Tongue (tissue), 2 donors: ENCODE measurements around the gene NOL4L. TPM values are rescaled to one million over a fixed set of nuclear protein-coding genes. Genes with fewer than 3 reads are reported as not detected.
"Not testable (repeated sequence)": the region's sequence is repeated elsewhere in the genome, so short reads cannot be mapped to it uniquely, and the experiment has no call there.

Experiments
- DNase-seq: peaks from one replicate; pipeline ENCODE4 v3.0.0-alpha.2; 2015
- total RNA-seq: library from RNA; depleted of rRNA; stranded (reverse); fragments of >200 nt; gene quantifications from one replicate; pipeline ENCODE4 v1.2.3, GENCODE V29; 2014

Gene NOL4L
- total RNA-seq, 1 donor from 2014 or later = 5.9 TPM

DNA sequence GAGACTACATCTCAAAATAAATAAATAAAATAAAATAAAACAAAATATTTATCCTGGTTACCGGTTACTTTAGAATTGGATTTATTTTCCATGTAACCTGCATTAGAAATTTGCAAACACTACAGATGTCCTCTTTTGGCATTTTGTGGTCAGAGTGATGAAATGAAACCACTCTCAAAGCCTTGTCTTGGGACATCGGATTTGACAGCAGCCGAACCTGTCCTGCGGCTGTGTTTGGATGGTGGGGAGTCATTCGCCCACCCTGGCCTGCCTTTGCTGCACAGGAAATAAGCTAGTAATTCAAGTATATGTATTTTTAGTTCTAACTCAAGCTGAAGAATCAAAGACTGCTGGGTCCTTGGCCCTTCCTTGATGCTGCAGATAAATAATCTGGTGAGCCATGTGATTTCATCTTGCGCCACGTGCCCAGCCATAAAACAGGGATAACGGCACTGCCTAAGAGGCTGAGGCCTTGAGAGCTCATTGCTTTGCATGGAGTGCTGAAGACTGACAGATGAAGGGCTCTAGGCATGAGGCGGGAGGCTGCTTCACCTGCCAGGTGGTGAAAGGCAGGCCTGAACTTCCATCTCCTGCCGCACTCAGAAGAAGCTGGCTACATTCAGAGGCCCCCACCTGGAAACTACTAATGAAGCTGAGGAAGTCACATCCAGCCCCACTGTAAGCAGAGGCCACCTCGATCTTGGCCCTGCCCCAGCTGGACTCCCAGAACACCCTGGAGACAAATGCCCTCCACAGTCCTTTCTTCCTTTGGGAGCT, 76.9 kb downstream of the NOL4L start:
- no peak for DNase-seq

DNA sequence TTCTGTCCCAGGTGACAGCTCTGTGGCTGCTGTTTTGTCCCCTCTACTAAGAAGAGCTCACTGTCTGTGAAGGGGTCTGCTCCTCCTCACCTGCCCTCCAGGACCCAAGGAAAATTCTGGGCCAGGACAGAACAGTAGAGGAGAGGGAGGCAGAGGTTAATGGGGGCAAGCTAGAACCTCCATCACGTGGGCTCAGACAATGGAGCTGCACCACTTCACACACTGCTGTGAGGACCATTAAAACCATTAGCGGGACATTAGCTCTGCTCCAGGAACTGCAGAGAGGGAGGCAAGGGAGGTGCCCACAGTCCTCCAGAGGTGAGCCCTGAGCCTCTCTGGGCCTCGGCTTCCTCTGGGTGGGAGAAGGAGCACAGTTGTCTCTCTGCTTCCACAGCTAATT, 78.4 kb downstream of the NOL4L start:
- no peak for DNase-seq

DNA sequence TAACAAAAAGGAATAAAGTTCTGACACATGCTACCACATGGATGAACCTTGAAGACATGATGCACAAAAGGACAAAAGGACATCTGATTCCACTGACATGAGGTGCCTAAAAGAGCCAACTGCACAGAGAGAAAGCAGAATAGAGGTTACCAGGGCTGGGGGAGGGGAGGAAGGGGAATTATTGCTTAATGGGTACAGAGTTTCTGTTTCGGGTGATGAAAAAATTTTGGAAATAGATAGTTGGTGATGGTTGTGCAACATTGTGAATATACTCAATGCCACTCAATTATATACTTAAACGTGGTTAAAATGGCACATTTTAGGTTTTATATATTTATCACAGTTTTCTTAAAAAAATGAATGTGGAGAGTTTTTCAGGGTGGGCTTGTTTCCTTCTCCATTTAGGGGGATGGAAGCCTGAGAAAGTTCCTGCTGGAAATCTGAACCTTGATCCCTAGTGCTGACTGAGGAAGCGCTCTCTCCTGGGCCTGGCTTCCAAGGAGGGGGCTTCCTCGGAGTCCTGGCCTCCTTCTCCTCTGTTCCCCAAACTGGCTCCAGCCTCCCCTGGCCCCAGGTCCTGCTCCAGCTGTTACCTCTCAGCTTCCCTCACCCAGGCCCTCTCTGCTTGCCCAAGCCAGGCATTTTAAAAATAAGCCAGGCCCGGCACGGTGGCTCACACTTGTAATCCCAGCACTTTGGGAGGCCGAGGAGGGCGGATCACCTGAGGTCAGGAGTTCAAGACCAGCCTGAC, 79.2 kb downstream of the NOL4L start:
- DNase-seq = no peak

DNA sequence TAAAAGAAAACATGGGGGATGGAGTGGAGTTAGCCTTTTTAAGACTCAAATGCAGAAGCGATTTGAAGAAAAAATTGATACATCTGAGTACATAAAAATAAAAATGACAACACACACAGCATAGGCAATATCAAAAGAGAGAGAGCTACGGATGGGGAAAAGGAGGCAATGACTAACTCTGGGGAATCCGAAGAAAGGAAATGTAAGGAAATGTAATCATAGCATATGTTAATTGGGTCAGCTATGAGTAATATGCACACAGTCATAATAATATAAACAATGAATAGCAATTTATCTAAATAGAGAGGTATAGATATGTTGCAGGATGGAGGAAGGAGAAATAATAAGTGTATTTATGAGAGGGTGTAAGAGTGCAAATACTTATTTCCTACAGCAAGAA, 83.4 kb downstream of the NOL4L start:
- no peak for DNase-seq

DNA sequence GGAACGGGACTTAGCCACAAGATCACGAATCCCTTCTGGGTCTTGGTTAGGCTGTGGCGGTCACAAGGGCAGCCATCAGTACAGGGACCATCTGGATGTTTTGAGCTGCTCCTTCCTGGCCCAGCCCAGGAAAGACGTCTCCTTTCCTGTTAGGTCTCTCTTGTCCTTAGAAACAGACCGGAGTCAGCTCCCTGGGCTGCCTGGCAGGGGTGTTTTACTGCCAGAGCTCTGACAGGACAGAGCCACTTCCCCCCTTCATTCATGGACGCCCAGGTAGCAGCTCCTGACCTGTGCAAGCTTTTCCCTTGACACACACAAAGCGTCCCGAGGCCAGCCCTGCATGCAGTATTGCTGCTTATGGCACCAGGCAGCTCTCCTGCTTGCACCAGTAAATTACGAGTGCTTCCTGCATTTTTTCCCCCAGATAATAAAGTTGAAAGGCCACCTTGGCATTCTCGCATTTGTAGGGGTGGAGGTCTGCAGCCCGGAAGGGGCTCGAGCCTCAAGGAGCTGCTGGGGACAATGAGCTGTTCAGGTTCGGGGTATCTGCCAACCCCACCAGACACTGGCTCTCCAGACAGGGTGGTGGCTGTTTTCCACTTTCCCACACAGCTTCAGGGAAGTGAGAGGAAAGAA, 87.4 kb downstream of the NOL4L start:
- no peak for DNase-seq

DNA sequence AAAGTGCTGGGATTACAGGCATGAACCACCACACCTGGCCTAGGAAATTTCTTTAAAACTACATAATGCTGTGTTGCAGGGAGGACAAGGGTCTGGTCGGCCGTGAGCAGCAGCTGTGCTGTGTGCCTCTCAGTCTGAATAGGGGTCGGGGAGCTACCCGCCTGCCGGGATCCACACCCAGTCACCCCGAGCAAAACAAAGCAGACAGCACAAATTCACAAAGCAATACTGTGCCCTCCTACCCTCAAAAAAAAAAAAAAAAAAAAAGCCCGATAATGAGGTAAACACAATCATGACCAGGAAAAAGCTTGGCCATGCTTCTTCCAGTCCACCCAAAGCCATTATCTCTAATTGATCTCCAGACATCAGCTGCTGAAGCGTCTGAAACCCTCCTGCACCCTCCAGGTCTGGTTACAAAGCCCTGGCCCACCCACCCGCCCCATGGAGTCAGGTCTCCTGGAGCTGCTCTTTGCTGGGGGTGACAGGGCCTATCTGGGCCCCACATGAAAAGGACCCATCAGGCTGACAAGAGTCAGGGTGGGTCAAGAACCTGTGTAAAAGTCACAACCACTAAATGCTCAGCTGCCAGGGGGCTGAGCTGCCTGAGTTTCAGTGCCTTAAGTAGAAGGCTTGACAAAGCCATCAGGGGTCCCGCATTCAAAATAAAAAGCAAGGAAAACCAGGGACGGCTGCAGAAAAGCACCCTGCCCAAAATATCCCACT, 88.2 kb downstream of the NOL4L start:
- no peak for DNase-seq

DNA sequence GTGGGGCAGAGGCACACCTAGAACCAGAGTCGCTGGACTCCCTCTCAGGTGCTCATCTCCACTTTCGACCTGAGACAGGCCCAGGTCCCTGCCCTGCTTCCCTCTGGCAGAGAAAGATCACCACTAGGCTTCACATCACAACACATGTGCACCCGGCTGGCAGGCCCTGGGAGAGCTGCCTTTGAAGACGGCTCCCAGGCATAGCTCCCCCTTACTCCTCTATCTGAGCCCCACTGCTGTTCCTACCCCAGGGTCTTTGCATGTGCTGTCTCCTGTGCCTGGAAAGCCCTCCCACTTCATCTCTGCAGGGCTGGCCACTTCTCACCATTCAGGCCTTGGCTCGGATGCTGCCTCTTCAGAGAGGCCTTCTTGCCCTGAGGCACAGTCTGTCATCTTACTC, 89.2 kb downstream of the NOL4L start:
- DNase-seq = no peak

DNA sequence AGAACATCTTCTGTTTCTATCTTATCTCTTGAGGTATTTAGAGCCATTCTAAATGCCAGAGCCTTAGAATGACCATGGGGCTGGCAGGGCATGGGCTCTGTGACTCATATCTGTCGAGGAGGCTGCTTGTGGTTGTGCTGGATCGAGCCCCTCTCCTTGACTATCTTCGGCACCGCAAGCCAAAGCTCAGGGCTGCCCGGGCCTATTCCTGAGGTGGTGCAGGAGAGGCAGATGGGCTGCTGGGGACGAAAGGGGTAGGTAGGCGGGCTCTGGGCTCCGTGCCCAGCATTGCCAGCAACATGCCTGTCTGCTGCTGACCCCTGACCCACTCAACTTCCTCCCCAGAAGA, 89.9 kb downstream of the NOL4L start:
- DNase-seq = no peak

DNA sequence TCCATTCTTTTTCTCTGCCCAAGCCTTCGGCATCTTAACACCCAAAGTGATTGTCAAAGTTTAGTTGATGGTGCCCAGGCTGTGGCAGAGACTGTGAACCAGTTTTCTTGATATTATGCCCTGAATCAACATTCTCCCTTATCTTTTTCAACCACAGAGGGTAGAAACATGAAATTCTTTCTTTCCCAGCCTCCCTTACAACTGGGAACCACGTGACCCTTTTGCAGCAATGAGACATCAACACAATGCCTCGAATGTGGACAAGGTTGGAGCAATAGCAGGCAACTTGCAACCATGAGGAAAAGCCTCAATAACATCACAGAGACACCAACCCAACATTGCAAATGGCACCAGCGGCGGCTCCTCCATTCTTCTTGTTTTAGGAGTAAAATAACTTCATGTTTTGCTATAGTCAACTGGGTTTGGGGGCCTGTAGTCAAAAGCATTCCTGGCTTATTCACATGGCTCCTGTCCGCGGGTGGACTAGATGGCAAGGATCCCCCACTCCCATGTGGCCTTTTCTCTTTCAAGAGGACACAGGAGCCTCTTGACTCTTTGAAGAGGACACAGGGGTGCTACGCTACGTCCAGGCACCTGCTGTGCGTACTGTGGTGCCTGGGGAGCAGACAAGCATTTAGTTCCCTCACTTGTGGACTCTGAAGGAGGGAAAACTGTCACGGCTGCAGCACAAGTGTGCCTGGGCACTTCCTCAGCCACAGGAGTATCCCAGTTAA, 90.5 kb downstream of the NOL4L start:
- DNase-seq = no peak

DNA sequence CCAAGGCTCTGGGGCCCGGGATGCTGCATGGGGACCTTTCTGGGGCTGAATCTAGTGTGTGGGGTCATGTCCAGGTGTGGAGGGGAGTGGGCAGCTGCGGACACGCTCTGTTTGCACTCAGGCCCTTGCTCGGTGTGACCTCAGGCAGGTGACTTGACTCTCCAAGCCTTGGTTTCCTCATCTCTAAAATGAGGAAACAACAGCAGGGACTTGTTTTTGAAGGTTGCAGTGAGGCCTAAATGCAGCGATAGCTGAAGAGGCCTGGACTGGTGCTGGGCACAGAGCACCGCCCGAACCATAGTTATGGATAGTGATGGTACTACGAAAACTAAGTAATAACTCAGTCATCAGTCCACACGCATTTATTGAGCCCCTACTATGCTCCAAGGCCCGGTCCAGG, 91.8 kb downstream of the NOL4L start:
- DNase-seq = no peak

DNA sequence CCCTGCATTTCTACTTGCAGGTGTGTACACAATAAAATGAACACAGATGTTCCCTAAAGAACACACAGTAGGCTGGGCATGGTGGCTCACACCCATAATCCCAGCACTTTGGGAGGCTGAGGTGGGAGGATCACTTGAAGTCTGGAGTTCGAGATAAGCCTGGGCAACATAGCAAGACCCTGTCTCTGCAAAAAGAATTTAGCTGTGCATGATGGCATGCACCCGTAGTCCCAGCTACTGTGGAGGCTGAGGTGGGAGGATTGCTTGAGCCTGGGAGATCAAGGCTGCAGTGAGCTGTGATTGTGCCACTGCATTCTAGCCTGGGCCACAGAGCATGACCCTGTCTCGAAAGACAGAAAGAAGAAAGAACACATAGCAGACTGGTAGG, 93.4 kb downstream of the NOL4L start:
- not testable (repeated sequence) for DNase-seq

DNA sequence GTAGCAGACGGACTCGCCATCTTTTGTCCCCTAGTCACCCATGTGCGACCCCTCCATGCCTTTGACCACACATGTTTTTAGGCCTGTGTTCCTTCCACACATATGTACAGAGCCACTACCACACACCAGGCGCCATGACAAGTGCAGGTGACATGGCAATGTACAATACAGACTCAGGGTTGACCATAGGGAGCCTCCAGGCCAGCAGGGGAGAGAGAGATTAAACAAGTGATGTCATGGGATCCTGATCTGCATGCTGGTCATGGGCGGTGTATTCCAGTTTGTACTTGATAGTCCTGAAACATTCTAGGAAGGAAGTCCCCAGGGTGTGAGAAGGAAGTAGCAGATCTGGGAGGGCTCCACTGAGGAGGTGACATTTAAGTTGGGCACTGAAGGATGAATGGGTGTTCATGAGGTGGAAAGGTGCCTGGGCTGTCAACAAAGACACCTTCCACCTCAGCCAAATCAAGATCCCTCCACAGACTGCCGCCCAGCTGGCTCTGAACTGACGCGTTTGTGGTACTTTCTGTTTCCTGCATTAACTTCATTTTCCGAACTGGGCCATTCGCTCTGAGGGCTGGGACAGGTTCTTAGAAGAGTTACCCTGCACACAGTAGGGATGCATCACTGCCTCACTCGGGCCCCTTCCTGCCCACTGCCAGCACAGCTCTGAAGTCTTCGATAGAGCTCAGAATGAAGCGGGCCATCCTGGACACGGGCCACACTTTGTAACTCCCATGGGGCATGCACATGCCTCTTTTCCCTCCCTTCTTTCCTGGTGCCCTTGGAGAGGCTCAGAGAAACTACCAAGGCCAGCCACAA, 94.0 kb downstream of the NOL4L start:
- DNase-seq = no peak

DNA sequence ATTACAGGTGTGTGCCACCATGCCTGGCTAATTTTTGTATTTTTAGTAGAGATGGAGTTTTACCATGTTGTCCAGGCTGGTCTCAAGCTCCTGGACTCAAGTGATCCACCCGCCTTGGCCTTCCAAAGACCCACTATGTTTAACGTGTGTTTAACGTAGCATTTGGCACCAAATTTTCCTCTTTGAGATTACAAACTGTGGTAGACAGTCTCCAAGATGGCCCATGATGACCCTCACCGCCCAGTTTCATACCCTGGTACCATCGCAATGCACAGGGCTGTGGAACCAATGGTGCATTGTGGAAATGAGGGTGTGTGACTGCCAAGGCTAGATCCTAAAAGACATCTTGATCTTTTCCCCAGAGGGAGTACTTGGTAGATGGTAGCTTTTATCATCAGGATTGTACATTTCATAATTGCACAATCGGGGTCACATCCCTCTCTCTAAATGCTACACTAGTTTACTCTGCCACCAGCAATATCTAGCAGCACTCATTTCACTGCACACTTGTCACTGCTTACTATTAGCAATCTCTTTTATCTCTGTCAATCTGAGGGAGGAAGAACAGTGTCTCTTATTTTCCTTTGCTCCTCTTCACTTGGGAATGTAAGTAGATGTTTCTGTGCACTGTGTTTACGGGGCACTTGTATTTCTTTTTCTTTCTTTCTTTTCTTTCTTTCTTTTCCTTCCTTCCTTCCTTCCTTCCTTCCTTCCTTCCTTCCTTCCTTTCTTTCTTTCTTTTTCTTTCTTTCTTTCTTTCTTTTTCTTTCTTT, 96.9 kb downstream of the NOL4L start:
- DNase-seq = no peak

DNA sequence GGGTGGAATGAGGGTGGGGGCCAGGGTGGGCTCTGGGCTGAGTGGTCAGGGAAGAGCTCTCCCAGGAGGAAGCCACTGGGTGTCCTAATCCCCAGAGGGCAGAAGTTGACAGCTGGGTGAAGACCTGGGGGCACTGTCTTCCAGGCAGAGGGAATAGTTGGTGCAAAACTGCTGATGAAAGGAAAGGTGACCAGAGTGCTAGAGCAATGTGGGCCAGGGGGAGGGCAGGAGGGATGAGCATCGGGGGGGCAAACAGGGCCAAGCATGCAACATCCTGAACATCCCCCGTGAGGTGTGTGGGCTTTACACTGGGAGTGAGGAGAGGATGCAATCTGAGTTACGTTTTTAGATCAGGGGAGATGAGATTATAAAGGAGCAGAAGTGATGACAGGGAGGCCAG, 97.8 kb downstream of the NOL4L start:
- no peak for DNase-seq

DNA sequence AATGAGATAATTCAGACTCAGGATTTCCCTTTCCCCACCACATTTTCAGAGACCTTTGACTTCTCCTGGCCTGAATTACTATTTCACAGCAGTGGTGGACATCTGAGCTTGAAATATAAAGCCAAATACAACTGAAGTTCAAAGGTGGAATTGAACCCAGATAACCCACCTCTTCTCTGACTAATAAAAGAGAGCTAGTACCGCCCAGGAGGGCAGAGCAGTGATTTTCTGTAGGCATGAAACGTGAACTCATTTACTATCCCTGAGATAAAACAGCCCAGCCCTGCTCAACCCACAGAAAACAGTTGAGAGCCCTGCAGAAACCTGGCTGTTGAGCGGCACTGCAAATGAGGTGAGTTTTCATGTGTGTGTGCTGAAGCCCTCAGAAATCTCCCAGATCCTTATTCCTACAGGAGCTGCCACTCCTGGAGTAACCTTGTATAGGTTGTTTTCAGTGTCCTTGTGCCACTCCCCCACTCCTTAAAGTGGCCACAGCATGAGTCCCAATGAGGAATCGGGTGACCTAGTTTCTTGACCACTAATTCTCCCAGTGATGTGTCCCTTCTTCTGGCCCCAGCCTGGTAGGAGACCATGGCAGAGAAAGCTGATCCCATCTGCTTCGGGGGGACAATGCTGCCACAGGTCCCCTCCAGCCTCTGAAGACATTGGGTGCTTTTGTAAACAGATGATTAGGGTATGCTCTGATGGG, 99.2 kb downstream of the NOL4L start:
- DNase-seq = no peak

DNA sequence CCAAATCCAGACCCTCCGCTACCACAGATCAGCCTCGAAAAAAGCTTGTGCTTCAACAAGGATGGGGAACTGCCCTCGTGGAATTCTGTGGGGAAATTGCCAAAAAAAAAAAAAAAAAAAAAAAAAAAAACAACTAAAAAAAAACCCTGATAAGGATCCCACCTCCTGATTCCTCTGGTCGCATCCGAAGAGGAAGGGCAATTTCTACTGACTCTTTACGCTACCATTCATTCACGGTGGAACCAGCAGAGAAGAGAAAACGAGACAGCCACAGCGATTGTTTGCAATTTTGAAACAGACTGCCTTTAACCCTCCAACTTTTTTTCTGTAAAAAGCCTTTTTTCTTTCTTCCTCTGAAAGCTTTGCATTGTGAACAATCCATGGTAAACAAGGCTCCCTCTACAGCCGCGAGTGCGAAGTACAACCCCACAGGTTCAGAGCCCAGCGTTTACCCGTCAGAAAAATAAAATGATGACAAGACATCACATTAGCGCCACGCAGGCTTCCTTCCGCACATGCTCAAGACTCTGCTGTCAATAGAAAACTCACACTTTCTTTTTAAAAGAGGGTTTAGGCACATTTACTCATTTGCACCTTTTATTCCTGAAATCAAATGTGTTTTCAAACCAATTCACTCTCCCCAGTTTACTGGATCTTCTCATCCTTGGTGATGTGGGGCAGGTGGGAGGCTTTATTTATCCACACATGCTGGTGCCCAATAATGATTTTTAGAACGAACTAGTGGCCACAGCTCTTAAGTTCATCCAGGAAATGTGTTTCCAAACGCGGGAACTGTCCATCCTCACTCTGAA, 100.0 kb downstream of the NOL4L start:
- peak; percentile 92 for DNase-seq

DNA sequence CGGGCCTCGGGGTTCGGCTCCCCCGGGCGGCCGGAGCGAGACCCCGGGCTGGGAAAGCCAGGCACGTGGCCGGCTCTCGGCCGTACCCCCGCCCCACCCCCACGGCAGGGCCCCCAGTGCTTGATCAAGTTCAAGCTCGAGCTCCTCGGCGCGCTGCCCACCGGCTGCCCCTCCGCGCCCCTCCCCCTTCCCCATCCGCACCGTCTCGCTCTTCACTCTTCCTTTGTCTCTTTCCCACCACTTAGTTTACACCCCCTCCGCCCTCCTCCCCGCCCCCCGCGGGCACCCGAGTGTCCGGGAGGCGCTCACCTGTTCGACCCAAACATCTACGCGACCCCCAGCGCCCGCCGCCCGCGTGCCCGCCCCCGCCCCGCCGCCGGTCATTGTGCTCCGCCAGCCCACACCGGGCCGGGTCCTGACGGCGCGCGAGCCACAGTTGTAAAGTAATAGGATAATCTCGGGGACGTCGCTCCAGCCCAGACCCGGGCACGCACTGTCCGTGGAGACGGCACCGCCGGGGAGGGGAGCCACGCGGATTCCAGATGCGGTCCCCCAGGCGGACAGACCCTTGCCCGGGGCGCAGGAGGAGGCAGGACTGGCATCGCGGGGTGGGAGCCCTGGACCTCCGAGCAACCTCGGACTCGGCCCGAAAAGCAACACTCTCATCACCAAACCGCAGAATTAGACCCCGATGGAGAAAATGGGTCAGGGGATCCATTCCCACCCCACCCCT, 100.7 kb downstream of the NOL4L start:
- peak; percentile 61 for DNase-seq
